GM06990 (cell line): ENCODE data around the gene NECAB3.
"Not testable (repeated sequence)": the region's sequence is repeated elsewhere in the genome, so short reads cannot be mapped to it uniquely, and the experiment has no call there.

ENCODE experiments used
- DNase-seq: peaks from one replicate; pipeline ENCODE4 v3.0.0-alpha.2; 2011; ENCODE audit not compliant: insufficient read length; ENCODE audit errors: extremely low read depth
- H3K27me3 ChIP-seq: replicated peaks from 2 replicates; pipeline ENCODE4 v1.6.0; 2011; ENCODE audit warnings: low read length; ENCODE audit not compliant: control insufficient read depth, insufficient read depth
- H3K36me3 ChIP-seq: 2 replicates; pipeline ENCODE4 v1.5.1; 2011; ENCODE audit warnings: low read length; ENCODE audit not compliant: control insufficient read depth, insufficient read depth
- H3K4me3 ChIP-seq: replicated peaks from 2 replicates; pipeline ENCODE4 v1.5.1; 2011; ENCODE audit warnings: low read depth, mild to moderate bottlenecking, control low read depth, low read length
- TF ChIP-seq, protein P1 (sequence below): IDR thresholded peaks from 2 replicates; pipeline ENCODE4 v1.5.1; 2011; ENCODE audit warnings: low read length, control low read depth, mild to moderate bottlenecking, inconsistent platforms; ENCODE audit not compliant: insufficient read depth, poor library complexity, severe bottlenecking

Gene NECAB3

DNA sequence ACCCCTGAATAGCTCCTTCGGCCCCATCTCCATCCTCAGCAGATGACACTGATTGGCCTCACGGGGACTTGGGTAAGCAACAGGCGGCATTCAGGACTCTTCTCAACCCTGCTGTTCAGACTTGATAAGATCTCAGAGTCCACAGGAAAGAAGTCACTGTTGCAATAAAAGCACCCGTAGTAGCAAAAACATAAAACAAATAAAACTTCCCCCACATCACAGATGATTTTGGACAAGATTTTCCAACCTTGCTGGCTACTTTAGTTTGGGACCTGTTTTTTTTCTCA, 29.2 kb downstream of the NECAB3 start:
- Histone ChIP-seq H3K27me3 (no peaks in the 10 kb centered on the region), H3K36me3 (peaks cover 7% of the 10 kb centered on the region), H3K4me3 (no peak overlapping the region)
- no peak for DNase-seq
- TF ChIP-seq, protein P1, sequence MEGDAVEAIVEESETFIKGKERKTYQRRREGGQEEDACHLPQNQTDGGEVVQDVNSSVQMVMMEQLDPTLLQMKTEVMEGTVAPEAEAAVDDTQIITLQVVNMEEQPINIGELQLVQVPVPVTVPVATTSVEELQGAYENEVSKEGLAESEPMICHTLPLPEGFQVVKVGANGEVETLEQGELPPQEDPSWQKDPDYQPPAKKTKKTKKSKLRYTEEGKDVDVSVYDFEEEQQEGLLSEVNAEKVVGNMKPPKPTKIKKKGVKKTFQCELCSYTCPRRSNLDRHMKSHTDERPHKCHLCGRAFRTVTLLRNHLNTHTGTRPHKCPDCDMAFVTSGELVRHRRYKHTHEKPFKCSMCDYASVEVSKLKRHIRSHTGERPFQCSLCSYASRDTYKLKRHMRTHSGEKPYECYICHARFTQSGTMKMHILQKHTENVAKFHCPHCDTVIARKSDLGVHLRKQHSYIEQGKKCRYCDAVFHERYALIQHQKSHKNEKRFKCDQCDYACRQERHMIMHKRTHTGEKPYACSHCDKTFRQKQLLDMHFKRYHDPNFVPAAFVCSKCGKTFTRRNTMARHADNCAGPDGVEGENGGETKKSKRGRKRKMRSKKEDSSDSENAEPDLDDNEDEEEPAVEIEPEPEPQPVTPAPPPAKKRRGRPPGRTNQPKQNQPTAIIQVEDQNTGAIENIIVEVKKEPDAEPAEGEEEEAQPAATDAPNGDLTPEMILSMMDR = no peak

DNA sequence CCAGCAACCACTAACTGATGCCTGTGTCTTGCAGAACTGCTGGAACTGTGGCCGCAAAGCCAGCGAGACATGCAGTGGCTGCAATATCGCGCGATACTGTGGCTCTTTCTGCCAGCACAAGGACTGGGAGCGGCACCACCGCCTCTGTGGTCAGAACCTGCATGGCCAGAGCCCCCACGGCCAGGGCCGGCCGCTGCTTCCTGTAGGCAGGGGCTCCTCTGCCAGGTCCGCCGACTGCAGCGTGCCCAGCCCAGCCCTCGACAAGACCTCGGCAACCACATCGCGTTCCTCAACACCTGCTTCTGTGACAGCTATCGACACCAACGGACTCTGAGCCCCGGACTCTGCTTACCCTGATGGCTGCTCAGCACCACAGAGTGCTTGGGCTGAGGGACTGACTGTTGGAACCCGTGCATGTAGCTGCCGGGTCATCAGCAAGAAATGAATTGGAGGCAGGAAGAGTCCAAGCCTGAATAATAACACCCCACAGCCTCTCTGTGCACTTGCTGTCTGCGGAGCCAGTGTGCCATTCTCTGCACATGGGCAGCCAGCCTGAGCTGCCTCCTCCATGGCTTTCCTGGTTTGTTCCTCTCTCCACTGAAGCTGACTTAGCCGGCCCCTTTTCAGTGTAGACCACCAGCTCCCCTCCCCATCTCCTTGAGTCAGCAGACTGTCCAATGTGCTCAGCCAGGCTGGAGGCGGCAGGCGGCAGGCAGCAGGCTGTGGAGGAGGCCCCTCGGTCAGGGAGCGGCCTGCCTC, 29.7 kb downstream of the NECAB3 start:
- peaks cover 10% of the 10 kb centered on the region for H3K36me3 ChIP-seq
- TF ChIP-seq, protein P1 = no peak
- no peak for DNase-seq
- no peaks in the 10 kb centered on the region for H3K27me3 ChIP-seq
- no peak overlapping the region for H3K4me3 ChIP-seq

DNA sequence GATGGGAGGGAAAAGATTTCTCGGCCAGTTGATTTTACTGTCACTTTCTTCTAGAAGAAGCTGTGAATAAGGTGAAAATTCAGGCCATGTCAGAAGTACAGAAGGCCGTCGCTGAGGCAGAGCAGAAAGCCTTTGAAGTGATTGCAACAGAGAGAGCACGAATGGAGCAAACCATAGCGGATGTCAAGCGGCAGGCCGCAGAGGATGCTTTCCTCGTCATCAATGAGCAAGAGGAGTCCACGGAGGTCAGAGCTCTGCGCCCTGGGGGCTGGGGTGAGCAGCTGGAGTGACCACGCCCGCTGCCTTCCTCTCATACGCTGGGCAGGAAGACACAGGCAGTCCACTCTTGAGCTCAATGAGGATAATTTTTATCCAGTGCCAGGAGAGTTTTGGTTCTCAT, 33.9 kb downstream of the NECAB3 start:
- H3K36me3 ChIP-seq = peaks cover 15% of the 10 kb centered on the region
- no peak overlapping the region for H3K4me3 ChIP-seq
- DNase-seq = no peak
- no peaks in the 10 kb centered on the region for H3K27me3 ChIP-seq
- TF ChIP-seq, protein P1 = no peak

DNA sequence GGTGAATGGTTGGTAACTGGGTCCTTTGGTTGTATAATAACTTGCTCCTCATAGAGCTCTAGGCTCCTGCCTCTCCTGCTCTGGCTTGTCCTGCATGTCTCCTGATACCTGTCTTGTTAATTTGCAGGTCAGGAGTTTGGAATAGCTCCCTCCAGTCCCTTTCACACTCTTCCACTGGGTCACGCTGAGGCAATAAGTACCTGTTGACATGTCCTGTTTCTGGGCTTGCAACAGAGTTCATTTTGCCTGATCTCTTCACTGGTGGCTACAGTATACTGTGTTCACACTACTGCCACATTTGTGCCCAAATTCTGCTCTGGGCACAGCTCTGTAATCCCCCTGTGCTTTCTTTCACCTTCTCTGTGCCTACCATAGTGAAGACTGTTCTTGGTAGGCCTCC, 37.5 kb downstream of the NECAB3 start:
- no peak for DNase-seq
- Histone ChIP-seq H3K4me3 (no peak overlapping the region), H3K36me3 (peaks cover 8% of the 10 kb centered on the region), H3K27me3 (no peaks in the 10 kb centered on the region)
- TF ChIP-seq, protein P1 = no peak

- Histone ChIP-seq H3K27me3 (no peaks in the 10 kb centered on the region), H3K36me3 (peaks cover 10% of the 10 kb centered on the region), H3K4me3 (no peak overlapping the region)
- DNase-seq = no peak
- TF ChIP-seq, protein P1 = no peak
Measured at GRCh38 chr20:33635341-33635740, 38.9 kb downstream of the NECAB3 start.

- not testable (repeated sequence) for H3K27me3 ChIP-seq, H3K36me3 ChIP-seq, H3K4me3 ChIP-seq, DNase-seq
Measured at GRCh38 chr20:33631910-33632309, 42.3 kb downstream of the NECAB3 start.
